ENCODE measurements around the gene THRAP3.

DNA sequence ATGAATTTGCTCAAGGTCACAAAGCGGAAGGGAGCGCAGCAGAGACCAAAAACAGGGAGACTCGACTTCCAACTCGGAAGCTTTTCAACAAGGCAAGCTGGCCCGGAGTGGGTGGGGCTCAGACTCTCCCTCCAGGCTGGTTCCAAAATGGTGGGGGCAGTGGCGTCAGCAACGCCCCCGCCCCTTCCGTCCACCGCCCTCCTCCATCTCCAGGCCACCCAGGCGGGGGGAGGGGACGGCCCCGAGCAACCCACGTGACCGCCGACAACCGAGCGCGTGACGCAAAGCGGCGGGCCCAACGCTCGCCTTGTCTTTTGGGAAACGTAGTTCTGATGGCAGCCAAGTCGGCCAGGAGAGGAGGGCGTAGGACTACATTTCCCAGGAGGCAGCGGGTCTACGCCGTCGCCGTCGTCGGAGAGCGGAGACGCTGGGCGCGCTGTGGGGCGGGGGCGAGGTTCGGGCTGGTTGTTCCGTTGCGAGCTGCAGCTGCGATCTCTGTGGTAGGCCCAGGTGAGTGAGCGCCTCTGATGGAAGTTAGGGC is at the start of gene THRAP3:
- TF ChIP-seq GATA2 (IDR thresholded peaks at IDR 0.05; ENCODE audit: low read depth, low read length) (no peak), GATA3 (IDR thresholded peaks at IDR 0.05; ENCODE audit: low read depth, low read length) (no peak)

All from SH-SY5Y (cell line).